BJ (cell line): ENCODE data around the gene DLG4. TPM values are rescaled to one million over a fixed set of nuclear protein-coding genes. Genes with fewer than 3 reads are reported as not detected.

ENCODE experiments used
- CTCF ChIA-PET: fragments of 350-600 bp; formaldehyde crosslinking; extraction: SDS; loops from one replicate; lab custom pipeline; 2021; ENCODE audit warnings: antibody characterized with exemption, inconsistent platforms; lab: Yijun Ruan, JAX
- POLR2A ChIA-PET: fragments of 300-600 bp; sonication (Branson Sonifier 250); formaldehyde crosslinking; extraction: SDS; loops from one replicate; lab custom pipeline; 2021; ENCODE audit warnings: antibody characterized with exemption; lab: Charles Lee
- DNase-seq: peaks from one replicate; pipeline ENCODE4 v3.0.0-alpha.2; 2011; ENCODE audit warnings: low read depth
- H3K27me3 ChIP-seq: 2 replicates; pipeline ENCODE4 v1.6.0; 2011; ENCODE audit warnings: low read length; ENCODE audit not compliant: control insufficient read depth, insufficient read depth
- H3K36me3 ChIP-seq: 2 replicates; pipeline ENCODE4 v1.5.1; 2011; ENCODE audit warnings: low read length; ENCODE audit not compliant: control insufficient read depth, insufficient read depth
- H3K4me3 ChIP-seq: 2 replicates; pipeline ENCODE4 v1.5.1; 2011; ENCODE audit warnings: low read depth, mild to moderate bottlenecking, control low read depth, low read length
- polyA plus RNA-seq: library from polyadenylated mRNA; depleted of rRNA; stranded (reverse); fragments of >200 nt; gene quantifications from 2 replicates; pipeline ENCODE4 v1.2.3, GENCODE V29; 2011
- TF ChIP-seq, protein P1 (sequence below): IDR thresholded peaks from 2 replicates; pipeline ENCODE4 v1.5.1; 2011; ENCODE audit warnings: low read depth, mild to moderate bottlenecking, control low read depth, inconsistent platforms, low read length, moderate library complexity; ENCODE audit not compliant: insufficient read depth

Gene DLG4
- polyA plus RNA-seq, 1 experiment = 20.4 TPM

DNA sequence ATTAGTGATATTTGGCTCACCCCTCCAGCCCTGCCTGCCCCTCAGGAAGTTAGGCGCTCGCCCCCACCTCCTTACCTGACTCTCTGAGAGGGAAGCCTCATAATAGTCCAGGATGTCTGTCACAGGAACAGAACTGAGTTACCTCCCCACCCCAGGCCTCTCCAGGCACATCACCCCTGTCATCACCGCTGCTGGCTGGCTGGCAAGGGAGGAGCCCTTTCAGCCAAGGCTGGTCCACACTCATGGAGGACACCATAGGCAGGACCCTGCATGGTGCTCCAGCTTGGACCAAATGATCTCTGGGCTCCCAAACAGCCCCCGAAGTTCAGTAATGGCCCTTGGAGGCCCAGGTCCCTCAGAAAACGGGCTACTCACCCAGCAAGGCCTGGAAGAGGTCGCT, 1.5 kb downstream of the DLG4 start:
- TF ChIP-seq, protein P1, sequence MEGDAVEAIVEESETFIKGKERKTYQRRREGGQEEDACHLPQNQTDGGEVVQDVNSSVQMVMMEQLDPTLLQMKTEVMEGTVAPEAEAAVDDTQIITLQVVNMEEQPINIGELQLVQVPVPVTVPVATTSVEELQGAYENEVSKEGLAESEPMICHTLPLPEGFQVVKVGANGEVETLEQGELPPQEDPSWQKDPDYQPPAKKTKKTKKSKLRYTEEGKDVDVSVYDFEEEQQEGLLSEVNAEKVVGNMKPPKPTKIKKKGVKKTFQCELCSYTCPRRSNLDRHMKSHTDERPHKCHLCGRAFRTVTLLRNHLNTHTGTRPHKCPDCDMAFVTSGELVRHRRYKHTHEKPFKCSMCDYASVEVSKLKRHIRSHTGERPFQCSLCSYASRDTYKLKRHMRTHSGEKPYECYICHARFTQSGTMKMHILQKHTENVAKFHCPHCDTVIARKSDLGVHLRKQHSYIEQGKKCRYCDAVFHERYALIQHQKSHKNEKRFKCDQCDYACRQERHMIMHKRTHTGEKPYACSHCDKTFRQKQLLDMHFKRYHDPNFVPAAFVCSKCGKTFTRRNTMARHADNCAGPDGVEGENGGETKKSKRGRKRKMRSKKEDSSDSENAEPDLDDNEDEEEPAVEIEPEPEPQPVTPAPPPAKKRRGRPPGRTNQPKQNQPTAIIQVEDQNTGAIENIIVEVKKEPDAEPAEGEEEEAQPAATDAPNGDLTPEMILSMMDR = no peak
- Histone ChIP-seq H3K27me3 (no peaks in the 10 kb centered on the region), H3K4me3 (no peak overlapping the region), H3K36me3 (peaks cover 10% of the 10 kb centered on the region)
- ChIA-PET CTCF (no interaction called here), POLR2A (no interaction called here)
- no peak for DNase-seq

DNA sequence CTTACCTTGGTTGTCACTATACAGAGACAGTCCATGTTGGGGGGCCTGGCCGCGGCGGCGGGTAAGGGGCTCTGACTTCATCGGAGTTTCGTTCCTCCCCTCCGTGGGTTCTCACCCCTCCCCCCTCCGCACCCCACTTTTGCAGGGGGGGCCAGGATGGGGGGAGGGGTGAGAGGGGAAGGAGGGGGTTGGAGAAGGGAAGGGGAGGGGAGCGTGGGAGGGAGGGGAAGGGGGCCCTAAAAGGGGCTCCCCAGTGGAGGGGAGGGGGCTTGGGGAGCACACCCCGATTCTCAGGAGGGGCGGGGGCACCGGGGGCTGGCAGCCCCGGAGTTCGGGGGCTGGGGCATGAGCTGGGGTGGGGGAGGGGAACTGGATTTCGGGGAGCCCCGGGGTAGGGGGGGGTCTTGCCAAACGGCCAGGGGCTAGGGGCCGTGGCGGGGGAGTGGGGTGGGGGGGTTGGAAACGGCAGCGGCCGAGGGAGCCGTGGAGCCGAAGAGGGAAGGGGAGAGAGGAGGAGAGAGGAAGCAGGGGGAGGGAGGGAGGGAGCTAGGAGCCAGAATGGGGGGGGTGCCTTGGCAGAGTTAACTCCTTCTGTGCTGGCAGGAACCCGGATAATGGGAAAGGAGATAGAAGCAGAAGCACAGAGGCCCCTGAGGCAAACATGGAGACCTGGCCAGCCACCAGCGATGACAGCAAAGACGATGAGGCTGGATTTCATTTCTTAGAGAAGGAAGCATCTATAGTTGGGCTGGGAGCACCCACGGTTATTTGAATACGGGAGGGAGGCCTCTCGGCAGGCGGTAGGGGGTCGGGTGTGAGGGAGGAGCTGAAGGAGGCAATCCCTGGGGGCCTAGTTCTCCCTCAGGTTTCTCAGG, 2.3 kb downstream of the DLG4 start:
- H3K27me3 ChIP-seq = no peaks in the 10 kb centered on the region
- DNase-seq = no peak
- TF ChIP-seq, protein P1 = no peak
- H3K4me3 ChIP-seq = peak overlapping the region; percentile 66
- ChIA-PET CTCF (no interaction called here), POLR2A (interaction anchor here (0.6 kb wide), 1 partner anchor 34 kb away, joined by 6 read pairs; the partner anchor contains the start of genes CTDNEP1 and ELP5)
- peaks cover 4% of the 10 kb centered on the region for H3K36me3 ChIP-seq

DNA sequence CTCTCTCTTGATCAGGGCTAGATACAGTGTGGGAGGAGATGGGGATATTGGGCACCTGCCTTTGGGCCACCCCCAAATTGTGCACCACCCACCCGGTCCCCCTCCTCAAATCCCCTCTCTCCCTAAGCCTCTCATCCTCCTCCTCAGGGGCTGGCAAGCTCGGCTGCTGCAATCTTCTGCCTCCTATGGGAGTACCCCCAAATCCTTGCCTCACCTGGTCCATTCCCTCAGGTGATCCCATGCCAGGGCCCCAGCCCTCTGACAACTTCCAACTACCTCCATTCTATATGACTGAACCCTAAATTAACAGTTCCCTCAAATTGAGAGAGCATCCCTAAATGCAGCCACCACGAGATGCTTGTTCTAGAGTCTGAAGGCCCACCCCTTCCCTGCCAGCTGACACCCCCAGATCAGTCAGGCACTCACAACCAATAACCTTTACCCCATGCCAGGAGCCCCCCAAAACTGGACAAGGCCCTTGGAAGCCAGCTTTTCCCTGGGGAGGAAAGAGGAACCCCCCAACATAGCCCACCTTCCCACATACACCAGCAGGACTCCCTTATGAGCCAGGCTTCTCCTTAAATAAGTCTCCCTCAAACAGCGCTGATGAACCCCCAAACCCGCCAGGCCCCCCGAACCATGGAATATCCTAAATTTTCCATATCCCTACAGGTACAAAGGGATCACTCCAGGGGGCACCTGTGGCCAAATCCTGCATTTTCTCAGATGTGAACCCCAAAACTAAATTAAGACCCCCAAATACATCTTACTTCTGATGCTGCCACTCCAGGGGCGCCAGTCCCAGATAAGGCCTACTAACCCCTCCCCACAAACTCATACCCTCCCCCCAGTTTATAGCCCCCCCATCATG, 3.2 kb downstream of the DLG4 start:
- DNase-seq = no peak
- Histone ChIP-seq H3K27me3 (no peaks in the 10 kb centered on the region), H3K4me3 (peak overlapping the region; percentile 66), H3K36me3 (0 out of 2 replicates have a peak, but pooled peaks cover 2% of the 10 kb centered on the region)
- POLR2A ChIA-PET = no interaction called here
- CTCF ChIA-PET = interaction anchor here (0.5 to 1.2 kb wide), 5 partner anchors 14 to 550 kb away, joined by 3 read pairs; no protein-coding TSS in a partner anchor
- TF ChIP-seq, protein P1 = no peak

DNA sequence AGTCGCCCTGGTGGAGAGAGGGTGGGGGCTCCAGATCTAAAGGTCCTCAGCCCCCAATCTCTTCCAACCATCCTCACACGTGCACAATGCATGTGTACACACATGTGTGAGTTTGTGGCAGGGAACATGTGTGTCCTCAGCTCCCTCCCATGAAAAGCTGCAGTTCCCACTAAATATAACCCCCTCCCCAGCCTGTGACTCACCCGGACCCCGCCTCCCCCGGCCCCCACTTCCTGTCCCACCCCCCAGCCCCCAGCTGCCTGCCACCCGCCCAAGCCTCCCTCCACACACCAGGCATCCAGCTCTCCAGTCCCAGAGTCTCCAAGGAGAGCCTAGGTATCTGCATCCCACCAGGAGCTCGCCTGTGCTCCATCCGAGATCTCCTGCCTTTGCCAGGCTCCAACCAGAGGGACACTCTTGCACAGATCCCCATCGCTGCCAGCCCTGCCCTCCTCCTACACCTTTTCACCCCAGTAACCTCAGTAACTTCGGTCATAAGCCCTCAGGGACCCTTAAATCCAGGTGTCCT, 3.9 kb downstream of the DLG4 start:
- Histone ChIP-seq H3K4me3 (peak overlapping the region; percentile 66), H3K36me3 (no peaks in the 10 kb centered on the region), H3K27me3 (no peaks in the 10 kb centered on the region)
- TF ChIP-seq, protein P1 = no peak
- ChIA-PET POLR2A (interaction anchor here (0.6 kb wide), 1 partner anchor 24 kb away, joined by 3 read pairs; the partner anchor contains the start of gene PHF23), CTCF (interaction anchor here (0.7 to 2.3 kb wide), 6 partner anchors 14 to 170 kb away, joined by 3 to 7 read pairs (median 3); no protein-coding TSS in a partner anchor)
- DNase-seq = no peak
